Thymus (tissue), 11 donors: ENCODE results near the gene SIAH3. TPM values are rescaled to one million over a fixed set of nuclear protein-coding genes. Genes with fewer than 3 reads are reported as not detected.
A peak's percentile ranks its signal among the peaks of the same experiment; 100 is the strongest.

Source experiments
- DNase-seq, 9 donors: peaks; one replicate each; pipeline ENCODE4 v3.0.0-alpha.2; 2013; ENCODE audit warnings: low spot score in 9 of 9, low read depth in 6 of 9, missing footprints in 1 of 9
- H3K27ac ChIP-seq, 2 donors: one replicate each; pipeline ENCODE4 v1.5.1; 2013; ENCODE audit warnings: control low read depth in 1 of 2, low read depth in 1 of 2, low read length in 1 of 2, mild to moderate bottlenecking in 1 of 2, moderate library complexity in 1 of 2
- H3K27me3 ChIP-seq, 2 donors: one replicate each; pipeline ENCODE4 v1.5.1; 2013; ENCODE audit warnings: low read length in 1 of 2; ENCODE audit not compliant: control insufficient read depth in 2 of 2, insufficient read depth in 1 of 2
- H3K36me3 ChIP-seq, 2 donors: one replicate each; pipeline ENCODE4 v1.5.1; 2013; ENCODE audit warnings: low read length in 1 of 2, mild to moderate bottlenecking in 1 of 2, moderate library complexity in 1 of 2; ENCODE audit not compliant: control insufficient read depth in 2 of 2, insufficient read depth in 2 of 2
- H3K4me1 ChIP-seq, 2 donors: one replicate each; pipeline ENCODE4 v1.5.1; 2013; ENCODE audit warnings: low read length in 2 of 2; ENCODE audit not compliant: control insufficient read depth in 2 of 2, insufficient read depth in 2 of 2
- H3K4me3 ChIP-seq, 2 donors: one replicate each; pipeline ENCODE4 v1.5.1; 2013; ENCODE audit warnings: low read length in 2 of 2, control low read depth in 1 of 2, mild to moderate bottlenecking in 1 of 2
- H3K9me3 ChIP-seq, 2 donors: one replicate each; pipeline ENCODE4 v1.5.1; 2013; ENCODE audit warnings: low read length in 1 of 2, mild to moderate bottlenecking in 1 of 2; ENCODE audit not compliant: control insufficient read depth in 2 of 2, insufficient read depth in 1 of 2
- WGBS: extraction: QIAGEN DNeasy Blood & Tissue Kit; methylation state at CpG from one replicate; pipeline ENCODE4 v1.1.7; 2013; 5-methylcytosine and 5-hydroxymethylcytosine counted together
- polyA plus RNA-seq: library from polyadenylated mRNA; stranded (reverse); fragments of 200-250 nt; gene quantifications from one replicate; pipeline ENCODE4 v1.2.3, GENCODE V29; 2013
- total RNA-seq: library from RNA; stranded (reverse); fragments of 120-200 nt; gene quantifications from one replicate; pipeline ENCODE4 v1.2.4, GENCODE V29; 2013
- donor health status: healthy.

Gene SIAH3
- total and polyA plus RNA-seq, 2 donors = 0.07 to 0.14 TPM

DNA sequence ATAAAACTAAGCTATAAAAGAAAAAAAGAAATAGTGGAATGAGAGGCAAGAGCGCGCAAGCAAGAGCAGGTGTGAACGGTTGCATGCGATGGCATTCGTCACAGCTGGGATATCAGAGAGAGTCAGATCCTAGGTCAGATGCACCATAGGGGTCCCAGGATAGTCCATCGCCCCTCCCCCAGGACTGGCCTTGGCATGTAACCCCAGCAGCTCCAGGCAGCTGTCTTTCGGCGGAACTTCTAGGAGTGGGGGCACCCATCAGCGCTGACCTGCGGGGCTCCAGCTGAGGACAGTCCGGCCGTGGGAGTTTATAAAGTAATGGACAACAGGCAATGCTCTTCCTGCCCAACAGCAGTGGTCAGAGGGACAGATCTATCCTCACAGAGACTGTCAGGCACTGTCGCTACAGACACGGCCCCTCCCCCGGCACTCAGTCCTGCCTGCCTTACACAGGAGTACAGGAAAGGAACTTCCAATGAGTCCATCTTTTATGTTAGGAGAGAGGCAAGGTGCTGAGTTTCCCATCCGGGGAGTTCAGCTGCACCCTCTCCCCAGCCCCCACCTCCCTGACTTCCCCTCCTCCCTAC, 1.4 kb downstream of the SIAH3 start:
- no peaks in the 10 kb centered on the region for H3K36me3 ChIP-seq
- H3K9me3 ChIP-seq = no peaks in the 10 kb centered on the region
- peaks cover 0 to 36% of the 10 kb centered on the region in 2 donors for H3K27me3 ChIP-seq
- peaks cover 12 to 33% of the 10 kb centered on the region in 2 donors for H3K4me1 ChIP-seq
- 93% methylated on average over 16 of the region's 16 CpGs for WGBS
- H3K27ac ChIP-seq = no peak overlapping the region
- DNase-seq = no peak
- peak overlapping the region in 1 of 2 donors; percentile 42 for H3K4me3 ChIP-seq

DNA sequence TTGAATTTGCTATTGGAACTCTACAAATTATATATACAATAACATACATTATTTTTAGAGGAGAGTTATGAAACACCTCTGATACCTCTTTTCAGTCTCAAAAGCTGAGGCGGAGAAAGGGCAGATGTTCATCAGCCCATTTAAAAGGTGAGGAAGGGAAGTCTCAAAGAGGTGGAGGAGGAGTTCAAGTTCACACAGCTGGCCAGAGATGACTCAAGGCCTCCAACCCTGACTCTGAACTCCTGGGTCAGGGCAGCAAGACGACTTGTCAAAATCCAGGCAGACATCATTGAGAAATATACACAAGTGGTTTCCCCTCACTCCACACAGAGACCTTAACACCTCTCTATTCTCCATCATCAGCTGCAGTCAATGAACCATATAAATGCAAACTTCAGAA, 2.1 kb downstream of the SIAH3 start:
- 90% methylated on average over 2 of the region's 2 CpGs for WGBS
- DNase-seq = no peak
- Histone ChIP-seq H3K4me1 (peaks cover 12 to 33% of the 10 kb centered on the region in 2 donors), H3K4me3 (no peak overlapping the region), H3K9me3 (no peaks in the 10 kb centered on the region), H3K27me3 (peaks cover 0 to 36% of the 10 kb centered on the region in 2 donors), H3K27ac (no peak overlapping the region), H3K36me3 (no peaks in the 10 kb centered on the region)

DNA sequence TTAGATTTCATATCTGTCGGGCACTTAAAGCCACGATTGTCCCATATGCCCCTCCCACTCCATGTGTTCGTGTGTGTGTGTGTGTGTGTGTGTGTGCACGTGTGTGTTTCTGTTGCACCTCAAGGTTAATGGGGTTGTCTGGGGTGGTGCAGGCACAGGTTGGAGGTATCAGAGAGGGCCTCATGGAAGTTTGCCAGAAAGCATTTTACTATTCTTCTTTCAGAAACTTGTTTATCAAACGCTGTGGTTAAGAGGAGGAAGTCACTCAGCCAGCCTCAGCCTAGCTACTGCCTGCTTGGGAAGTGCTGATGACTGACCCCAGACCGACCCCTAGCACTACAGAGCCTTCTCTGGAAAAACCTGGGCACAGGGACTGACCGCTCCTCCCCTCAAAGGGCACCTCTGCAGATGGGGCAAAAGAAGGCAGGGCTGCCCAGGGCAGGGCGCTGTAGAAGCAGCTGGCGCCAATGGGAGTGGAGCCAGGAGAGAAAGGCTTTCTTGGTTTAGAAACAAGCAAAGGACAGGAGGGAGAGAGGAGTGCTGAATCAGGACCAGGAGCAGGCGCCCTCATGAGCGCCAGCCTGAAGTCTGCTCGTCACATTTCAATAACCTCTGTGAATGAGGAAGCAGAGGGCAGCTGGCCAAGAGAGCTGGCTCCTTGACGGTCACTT, 3.9 kb downstream of the SIAH3 start:
- no peak overlapping the region for H3K4me3 ChIP-seq
- H3K4me1 ChIP-seq = peaks cover 12 to 33% of the 10 kb centered on the region in 2 donors
- no peaks in the 10 kb centered on the region for H3K9me3 ChIP-seq
- no peaks in the 10 kb centered on the region for H3K36me3 ChIP-seq
- no peak overlapping the region for H3K27ac ChIP-seq
- peaks cover 0 to 31% of the 10 kb centered on the region in 2 donors for H3K27me3 ChIP-seq
- peak in 6 of 9 donors; percentile 16 to 67 (median 25) for DNase-seq
- whole genome bisulfite sequencing = 6% methylated on average over 13 of the region's 13 CpGs

DNA sequence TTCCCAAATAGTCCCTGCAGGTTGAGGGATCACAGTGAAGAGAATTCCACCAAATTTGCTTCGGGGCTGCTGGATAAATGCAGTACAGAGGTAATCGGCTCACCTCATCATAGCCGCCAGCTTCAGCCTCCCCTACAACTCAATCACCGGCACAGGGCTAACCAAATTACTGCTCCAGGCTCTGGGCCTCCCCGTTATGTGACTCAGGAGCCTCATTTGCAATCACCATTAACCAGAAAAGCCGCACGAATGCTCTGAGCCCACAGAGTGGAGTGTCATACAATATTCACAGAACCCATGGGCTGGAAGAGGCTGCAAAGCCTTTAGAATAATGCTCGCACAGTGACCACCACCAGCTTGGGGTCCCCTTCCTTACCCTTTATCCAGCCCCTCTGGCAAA, 4.9 kb downstream of the SIAH3 start:
- H3K27ac ChIP-seq = no peak overlapping the region
- 98% methylated on average over 8 of the region's 8 CpGs for WGBS
- DNase-seq = no peak
- H3K4me3 ChIP-seq = no peak overlapping the region
- no peaks in the 10 kb centered on the region for H3K36me3 ChIP-seq
- peaks cover 0 to 21% of the 10 kb centered on the region in 2 donors for H3K27me3 ChIP-seq
- H3K4me1 ChIP-seq = peaks cover 12 to 33% of the 10 kb centered on the region in 2 donors
- H3K9me3 ChIP-seq = no peaks in the 10 kb centered on the region

DNA sequence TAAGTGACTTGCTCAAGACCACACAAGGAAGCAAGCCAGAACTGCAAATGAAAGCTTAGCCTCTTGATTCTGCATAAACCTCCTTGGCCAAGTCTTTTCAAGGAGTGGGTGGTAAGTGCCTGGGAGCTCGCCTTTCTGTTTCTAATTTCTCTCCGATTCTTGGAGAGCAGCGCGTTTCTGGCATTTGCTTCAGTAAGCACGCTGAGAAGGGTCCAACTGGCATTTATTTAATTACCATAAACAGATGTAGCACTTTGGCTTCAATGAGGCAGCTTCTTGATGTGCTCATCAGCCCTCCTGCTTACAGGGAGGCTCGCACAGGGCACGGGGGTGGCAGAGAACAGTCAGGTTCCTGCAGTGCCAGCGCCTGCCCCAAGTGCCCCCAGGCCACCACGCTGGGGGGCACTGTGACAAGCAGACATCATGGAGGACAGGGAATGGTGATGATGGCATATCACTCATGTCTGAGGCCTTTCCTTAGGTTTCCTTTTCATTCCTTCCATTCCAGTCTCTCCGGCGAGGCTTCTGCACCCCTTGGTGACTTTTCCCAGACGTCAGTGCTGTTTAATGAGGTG, 13.3 kb downstream of the SIAH3 start:
- Histone ChIP-seq H3K4me3 (no peak overlapping the region), H3K4me1 (no peaks in the 10 kb centered on the region), H3K9me3 (no peaks in the 10 kb centered on the region), H3K36me3 (no peaks in the 10 kb centered on the region), H3K27ac (no peak overlapping the region), H3K27me3 (no peaks in the 10 kb centered on the region)
- WGBS = 90% methylated on average over 12 of the region's 12 CpGs
- DNase-seq = no peak

DNA sequence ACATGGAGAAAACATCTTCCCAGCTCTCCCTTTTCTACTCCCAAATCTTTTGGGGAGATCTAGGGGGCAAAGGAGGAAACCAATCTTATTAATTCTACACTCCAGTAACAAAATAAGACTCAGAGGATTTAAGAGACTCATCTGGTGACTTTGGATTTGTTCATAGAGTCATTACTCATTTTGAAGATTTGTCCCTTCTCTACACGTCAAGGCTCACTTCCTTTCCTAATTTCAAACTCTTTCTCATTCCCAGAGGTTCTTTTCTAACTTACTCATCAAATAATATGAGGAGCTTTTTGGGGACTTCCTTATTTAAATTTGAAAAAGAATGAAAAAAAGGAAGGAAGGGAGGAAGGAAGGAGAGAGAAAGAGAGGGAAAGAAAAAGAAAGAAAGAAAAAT, 14.4 kb downstream of the SIAH3 start:
- no peaks in the 10 kb centered on the region for H3K27me3 ChIP-seq
- no peak overlapping the region for H3K4me3 ChIP-seq
- no peaks in the 10 kb centered on the region for H3K36me3 ChIP-seq
- H3K4me1 ChIP-seq = no peaks in the 10 kb centered on the region
- DNase-seq = no peak
- H3K27ac ChIP-seq = no peak overlapping the region
- 72% methylated on average over 1 of the region's 1 CpG for WGBS
- H3K9me3 ChIP-seq = no peaks in the 10 kb centered on the region

DNA sequence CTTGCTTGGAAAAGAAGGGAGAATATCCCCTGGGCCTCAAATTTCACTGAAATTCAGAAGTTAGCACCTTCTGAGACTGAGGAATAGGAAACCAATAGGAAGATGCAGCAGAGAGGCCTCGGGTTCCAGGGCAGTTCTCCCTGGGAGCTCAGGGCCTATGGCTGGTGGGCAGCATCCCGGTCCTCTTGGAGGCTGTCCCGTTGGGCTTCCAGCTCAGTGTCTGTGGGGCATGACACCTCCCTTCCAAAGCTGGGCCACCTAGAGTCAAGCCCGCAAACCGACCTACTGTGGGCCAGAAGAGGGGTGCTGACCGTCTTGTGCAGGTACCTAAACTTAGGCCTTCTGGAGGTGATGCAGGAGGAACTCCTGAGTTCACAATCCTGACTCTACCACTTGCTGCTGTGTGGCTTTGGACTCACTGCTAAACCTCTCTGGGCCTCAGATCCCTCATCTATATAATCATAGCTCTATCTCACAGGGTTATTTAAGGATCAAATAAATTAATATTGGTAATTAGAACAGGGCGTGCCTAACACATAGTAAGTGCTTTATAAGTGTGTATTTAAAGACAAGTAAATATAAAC, 17.1 kb downstream of the SIAH3 start:
- no peak for DNase-seq
- Histone ChIP-seq H3K4me3 (no peak overlapping the region), H3K27me3 (no peaks in the 10 kb centered on the region), H3K36me3 (no peaks in the 10 kb centered on the region), H3K4me1 (no peaks in the 10 kb centered on the region), H3K27ac (no peak overlapping the region), H3K9me3 (no peaks in the 10 kb centered on the region)
- 95% methylated on average over 7 of the region's 7 CpGs for WGBS

DNA sequence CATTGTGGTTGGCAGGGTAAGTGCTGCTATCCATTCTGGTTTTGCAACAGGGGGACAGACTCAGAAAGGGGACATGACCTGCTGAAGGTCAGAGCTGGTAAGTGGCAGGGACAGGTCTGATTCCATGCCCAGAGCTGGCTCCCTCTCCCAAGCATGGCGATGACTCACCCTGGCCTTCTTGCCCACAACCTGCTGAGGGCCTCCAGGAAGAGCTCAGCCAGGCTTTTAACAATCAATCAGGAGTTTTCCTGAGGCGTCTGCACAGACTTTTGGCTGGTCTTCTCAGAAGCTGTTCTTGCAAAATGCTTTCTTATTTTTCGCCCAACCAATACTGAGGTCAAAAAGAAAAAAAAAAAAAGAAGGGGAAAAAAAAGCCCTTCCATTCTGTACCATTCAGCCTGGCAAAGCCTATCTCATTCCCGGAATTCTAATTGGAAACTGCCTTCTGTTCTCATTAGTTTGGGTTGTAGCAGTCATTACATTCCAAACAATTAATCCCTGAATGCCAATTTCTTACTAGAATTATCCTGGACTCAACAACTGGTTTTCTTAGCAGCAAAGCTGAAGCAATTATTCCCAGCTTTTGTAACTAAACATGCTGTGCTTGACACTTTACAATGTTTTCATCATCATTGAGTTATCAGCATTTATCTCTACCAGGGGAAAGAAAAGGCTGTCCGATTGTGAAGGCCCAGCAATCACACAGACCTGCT, 17.7 kb downstream of the SIAH3 start:
- no peak overlapping the region for H3K27ac ChIP-seq
- H3K4me3 ChIP-seq = no peak overlapping the region
- DNase-seq = no peak
- no peaks in the 10 kb centered on the region for H3K4me1 ChIP-seq
- H3K9me3 ChIP-seq = no peaks in the 10 kb centered on the region
- 94% methylated on average over 5 of the region's 5 CpGs for WGBS
- H3K27me3 ChIP-seq = no peaks in the 10 kb centered on the region
- H3K36me3 ChIP-seq = no peaks in the 10 kb centered on the region

DNA sequence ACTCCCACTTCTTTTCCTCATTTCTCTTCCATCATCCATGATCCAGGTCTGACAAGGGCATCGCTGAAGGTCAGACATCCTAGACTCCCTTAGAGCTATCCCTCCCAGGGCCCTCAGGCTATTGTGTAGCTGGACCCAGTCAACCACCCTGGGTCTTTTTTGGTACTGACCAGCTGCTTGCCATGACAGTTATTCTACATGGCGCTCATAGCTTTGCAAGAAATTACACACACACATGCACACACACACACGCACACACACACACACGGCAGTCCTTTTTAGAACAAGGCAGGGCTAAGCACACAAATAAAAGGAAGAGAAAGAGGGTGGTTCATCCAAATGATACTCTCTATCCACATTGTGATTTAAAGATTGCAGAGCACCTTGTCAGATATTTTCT, 18.3 kb downstream of the SIAH3 start:
- Histone ChIP-seq H3K4me1 (no peaks in the 10 kb centered on the region), H3K9me3 (no peaks in the 10 kb centered on the region), H3K27ac (no peak overlapping the region), H3K4me3 (no peak overlapping the region), H3K36me3 (no peaks in the 10 kb centered on the region), H3K27me3 (no peaks in the 10 kb centered on the region)
- DNase-seq = no peak
- WGBS = 94% methylated on average over 4 of the region's 4 CpGs
